Measurements from ENCODE around the gene STX8.

Gene STX8

GRCh38 chr17:9212376-9213302 is 363.0 kb downstream of the STX8 start:
- no peak for DNase-seq (ENCODE audit: low read depth in 4 of 4, low spot score in 1 of 4)

- no peak for DNase-seq (ENCODE audit: low read depth in 4 of 4, low spot score in 1 of 4)
These were observed 364.4 kb downstream of the STX8 start for GRCh38 chr17:9211133-9211765.

GRCh38 chr17:9209781-9210370 is 365.7 kb downstream of the STX8 start:
- no peak for DNase-seq (ENCODE audit: low read depth in 4 of 4, low spot score in 1 of 4)

- DNase-seq (ENCODE audit: low read depth in 4 of 4, low spot score in 1 of 4), result no peak
These were observed 366.3 kb downstream of the STX8 start for GRCh38 chr17:9209347-9209746.

GRCh38 chr17:9208381-9209105 is 367.1 kb downstream of the STX8 start:
- DNase-seq (ENCODE audit: low read depth in 4 of 4, low spot score in 1 of 4), result no peak

- no peak for DNase-seq (ENCODE audit: low read depth in 4 of 4, low spot score in 1 of 4)
These were observed 368.8 kb downstream of the STX8 start for GRCh38 chr17:9206741-9207332.

GRCh38 chr17:9206410-9206703 is 369.3 kb downstream of the STX8 start:
- DNase-seq (ENCODE audit: low read depth in 4 of 4, low spot score in 1 of 4), result no peak

- DNase-seq (ENCODE audit: low read depth in 4 of 4, low spot score in 1 of 4), result no peak
These were observed 369.9 kb downstream of the STX8 start for GRCh38 chr17:9205520-9206409.

- no peak for DNase-seq (ENCODE audit: low read depth in 4 of 4, low spot score in 1 of 4)
These were observed 370.8 kb downstream of the STX8 start for GRCh38 chr17:9204637-9205329.

GRCh38 chr17:9203771-9204425 is 371.7 kb downstream of the STX8 start:
- DNase-seq (ENCODE audit: low read depth in 4 of 4, low spot score in 1 of 4), result no peak

- DNase-seq (ENCODE audit: low read depth in 4 of 4, low spot score in 1 of 4), result no peak
These were observed 373.1 kb downstream of the STX8 start for GRCh38 chr17:9202532-9202931.

- DNase-seq (ENCODE audit: low read depth in 4 of 4, low spot score in 1 of 4), result no peak
These were observed 374.8 kb downstream of the STX8 start for GRCh38 chr17:9200699-9201359.
